Daoy (cell line): ENCODE data around the gene TXNRD3. TPM values are rescaled to one million over a fixed set of nuclear protein-coding genes. Genes with fewer than 3 reads are reported as not detected.
A peak's percentile ranks its signal among the peaks of the same experiment; 100 is the strongest.
"Not testable (repeated sequence)": the region's sequence is repeated elsewhere in the genome, so short reads cannot be mapped to it uniquely, and the experiment has no call there.

Source experiments
- DNase-seq: peaks from one replicate; pipeline ENCODE4 v3.0.0-alpha.2; 2015; ENCODE audit warnings: low read depth
- total RNA-seq: library from RNA; depleted of rRNA; stranded (reverse); fragments of >200 nt; shearing (Covaris generic); gene quantifications from 2 replicates; pipeline ENCODE4 v1.2.3, GENCODE V29; 2014

TXNRD3 gene
- total RNA-seq, 1 experiment from 2014 or later: 4.6 TPM

GRCh38 chr3:126646674-126647073, 8.2 kb downstream of the TXNRD3 start:
- DNase-seq: no peak

- DNase-seq: no peak
Observed at GRCh38 chr3:126644615-126645014, 10.3 kb downstream of the TXNRD3 start.

GRCh38 chr3:126638790-126639189, 16.1 kb downstream of the TXNRD3 start:
- DNase-seq: no peak

GRCh38 chr3:126636436-126636835, 18.5 kb downstream of the TXNRD3 start:
- no peak for DNase-seq

- no peak for DNase-seq
Observed at GRCh38 chr3:126634803-126635202, 20.1 kb downstream of the TXNRD3 start.

GRCh38 chr3:126630020-126630419, 24.9 kb downstream of the TXNRD3 start:
- no peak for DNase-seq

GRCh38 chr3:126625735-126626134, 29.2 kb downstream of the TXNRD3 start:
- DNase-seq: not testable (repeated sequence)

- DNase-seq: no peak
Observed at GRCh38 chr3:126622694-126623093, 32.2 kb downstream of the TXNRD3 start.

GRCh38 chr3:126621627-126622345, 33.1 kb downstream of the TXNRD3 start:
- peak; percentile 51 for DNase-seq

GRCh38 chr3:126621171-126621570, 33.8 kb downstream of the TXNRD3 start:
- peak; percentile 69 for DNase-seq

GRCh38 chr3:126620738-126621137, 34.2 kb downstream of the TXNRD3 start:
- peak; percentile 55 for DNase-seq

GRCh38 chr3:126618760-126619159, 36.2 kb downstream of the TXNRD3 start:
- DNase-seq: no peak

GRCh38 chr3:126618021-126618420, 36.9 kb downstream of the TXNRD3 start:
- no peak for DNase-seq

GRCh38 chr3:126617571-126617970, 37.4 kb downstream of the TXNRD3 start:
- DNase-seq: no peak

GRCh38 chr3:126616931-126617330, 38.0 kb downstream of the TXNRD3 start:
- DNase-seq: no peak

GRCh38 chr3:126613479-126614188, 41.3 kb downstream of the TXNRD3 start:
- DNase-seq: no peak

GRCh38 chr3:126612479-126613205, 42.3 kb downstream of the TXNRD3 start:
- no peak for DNase-seq

GRCh38 chr3:126609909-126610308, 45.0 kb downstream of the TXNRD3 start:
- no peak for DNase-seq

- peak; percentile 74 for DNase-seq
Observed at GRCh38 chr3:126607214-126607908, 47.6 kb downstream of the TXNRD3 start.

- DNase-seq: no peak
Observed at GRCh38 chr3:126606001-126606400, 48.9 kb downstream of the TXNRD3 start.

GRCh38 chr3:126604691-126605090, 50.2 kb downstream of the TXNRD3 start:
- no peak for DNase-seq

- no peak for DNase-seq
Observed at GRCh38 chr3:126599101-126599500, 55.8 kb downstream of the TXNRD3 start.
